HG03135 (cell line): ENCODE data around the gene S100Z.
"Not testable (repeated sequence)": the region's sequence is repeated elsewhere in the genome, so short reads cannot be mapped to it uniquely, and the experiment has no call there.

Experiments
- ATAC-seq: cut with Tn5 transposase; IDR thresholded peaks from one replicate; pipeline ENCODE4 v1.9.1; 2021; ENCODE audit warnings: mild to moderate bottlenecking, moderate library complexity; ENCODE audit not compliant: unreplicated experiment

Gene S100Z

DNA sequence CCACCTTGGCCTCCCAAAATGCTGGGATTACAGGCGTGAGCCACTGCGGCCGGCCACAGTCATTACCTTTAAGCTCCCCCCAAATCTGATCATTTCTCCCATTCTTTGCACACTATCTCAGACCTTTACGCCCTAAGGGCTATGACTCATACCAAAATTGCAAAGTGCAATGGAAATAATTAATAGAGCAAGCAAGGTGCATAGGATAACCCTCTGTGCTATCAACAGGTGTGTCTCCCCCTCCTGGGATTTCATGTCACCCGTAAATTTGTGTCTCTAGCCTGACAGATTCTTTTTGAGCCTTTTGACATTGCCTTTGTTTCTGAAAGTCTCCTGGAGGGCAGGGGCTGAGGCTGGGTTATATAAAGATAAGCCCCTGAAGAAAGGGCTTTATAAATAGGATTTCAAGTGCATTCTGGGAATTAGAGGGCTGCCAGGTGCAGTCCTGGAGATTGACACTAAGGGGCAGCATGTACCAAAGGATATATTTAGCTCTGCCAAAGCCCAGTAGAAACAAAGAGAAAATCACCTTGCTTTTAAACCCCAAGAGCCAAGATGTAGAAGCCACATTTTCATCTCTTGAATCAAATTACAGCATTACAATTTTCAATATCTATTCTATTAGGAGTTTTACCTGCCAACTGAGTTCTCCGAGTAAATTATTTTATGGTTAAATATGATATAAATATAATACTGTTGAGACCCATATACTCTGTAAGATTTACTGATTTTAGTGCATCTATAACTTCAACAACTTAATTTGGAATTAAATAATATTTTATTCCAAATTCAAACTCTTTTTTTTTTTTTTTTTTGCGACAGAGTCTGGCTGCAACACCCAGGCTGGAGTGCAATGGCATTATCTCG lies 18.2 kb downstream of the S100Z start:
- no peak for ATAC-seq

DNA sequence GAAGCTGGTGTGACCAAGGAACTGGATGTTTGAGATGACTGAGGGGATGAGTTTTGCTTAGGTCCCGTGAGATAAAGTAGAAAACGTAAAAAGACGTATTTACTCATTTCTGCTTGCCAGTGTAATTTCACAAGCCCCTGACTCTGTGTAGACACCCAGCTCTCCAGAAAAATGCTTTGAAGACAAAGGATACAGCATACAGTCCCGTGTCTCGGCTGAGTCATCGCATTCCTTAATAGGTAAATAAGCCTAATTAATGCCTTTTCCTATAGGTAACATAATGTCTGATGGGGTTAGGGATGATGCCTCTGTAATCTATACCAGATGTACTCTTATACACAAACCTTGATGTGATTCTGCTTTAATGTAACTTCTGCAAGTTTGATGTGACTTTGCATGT lies 20.2 kb downstream of the S100Z start:
- ATAC-seq: no peak

GRCh38 chr5:76874088-76874581 lies 24.3 kb downstream of the S100Z start:
- no peak for ATAC-seq

DNA sequence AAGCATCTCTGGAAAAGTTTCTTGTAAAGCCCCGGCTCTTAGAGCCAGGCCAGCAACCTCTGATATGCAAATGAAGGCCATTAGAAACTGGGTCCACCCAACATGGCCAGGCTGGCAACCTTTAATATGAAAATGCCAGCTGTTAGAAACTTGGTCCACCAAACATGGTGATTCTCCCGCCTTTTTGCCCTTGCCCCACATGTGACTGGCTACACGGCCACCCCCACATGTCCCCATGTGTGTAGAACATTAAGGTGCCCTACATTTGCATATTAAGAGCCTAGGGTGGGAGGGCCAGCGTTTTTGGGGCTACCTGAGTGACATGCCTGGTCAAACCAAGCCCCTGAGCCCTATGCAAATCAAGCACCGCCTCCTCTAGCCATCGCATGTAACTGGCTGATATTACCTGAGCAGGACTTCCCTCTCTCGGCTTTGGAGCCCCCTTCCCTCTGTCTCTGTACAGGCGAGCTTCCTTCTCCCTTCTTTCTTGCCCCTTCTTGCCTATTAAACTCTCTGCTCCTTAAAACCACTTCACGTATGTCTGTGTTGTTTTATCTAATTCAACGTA lies 39.0 kb downstream of the S100Z start:
- no peak for ATAC-seq

- no peak for ATAC-seq
Measured at GRCh38 chr5:76893294-76893693, 43.5 kb downstream of the S100Z start.

DNA sequence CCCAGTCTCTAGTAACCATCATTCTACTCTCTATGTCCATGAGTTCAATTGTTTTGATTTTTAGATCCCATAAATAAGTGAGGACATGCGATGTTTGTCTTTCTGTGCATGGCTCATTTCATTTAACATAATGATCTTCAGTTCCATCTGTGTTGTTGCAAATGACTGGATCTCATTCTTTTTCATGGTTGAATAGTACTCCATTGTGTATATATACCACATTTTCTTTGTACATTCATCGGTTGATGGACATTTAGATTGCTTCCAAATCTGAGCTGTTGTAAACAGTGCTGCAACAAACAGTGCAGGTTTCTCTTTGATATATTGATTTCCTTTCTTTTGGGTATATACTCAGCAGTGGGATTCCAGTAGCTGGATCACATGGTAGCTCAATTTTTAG lies 46.4 kb downstream of the S100Z start:
- ATAC-seq: no peak

DNA sequence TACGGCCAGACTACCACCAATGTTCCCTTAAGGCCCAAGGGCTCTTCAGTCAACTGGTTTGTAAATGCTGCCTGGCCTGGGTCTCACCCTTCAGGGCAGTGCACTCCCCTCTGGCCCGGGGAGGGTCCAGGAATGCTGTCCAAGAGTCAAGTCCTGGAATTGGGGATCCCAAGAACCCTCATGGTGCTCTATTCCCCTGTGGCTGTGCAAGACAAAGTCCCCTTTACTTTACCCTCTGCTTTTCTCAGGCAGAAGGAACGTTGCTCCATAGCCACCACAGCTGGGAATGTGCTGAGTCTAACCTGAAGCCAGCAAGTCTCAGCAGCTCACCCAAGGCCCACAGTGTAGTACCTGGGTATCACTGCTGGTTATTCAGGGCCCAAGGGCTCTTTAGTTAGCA lies 51.7 kb downstream of the S100Z start:
- ATAC-seq: no peak

GRCh38 chr5:76908166-76908565 lies 58.4 kb downstream of the S100Z start:
- no peak for ATAC-seq

- ATAC-seq: not testable (repeated sequence)
Measured at GRCh38 chr5:76910344-76910933, 60.6 kb downstream of the S100Z start.

DNA sequence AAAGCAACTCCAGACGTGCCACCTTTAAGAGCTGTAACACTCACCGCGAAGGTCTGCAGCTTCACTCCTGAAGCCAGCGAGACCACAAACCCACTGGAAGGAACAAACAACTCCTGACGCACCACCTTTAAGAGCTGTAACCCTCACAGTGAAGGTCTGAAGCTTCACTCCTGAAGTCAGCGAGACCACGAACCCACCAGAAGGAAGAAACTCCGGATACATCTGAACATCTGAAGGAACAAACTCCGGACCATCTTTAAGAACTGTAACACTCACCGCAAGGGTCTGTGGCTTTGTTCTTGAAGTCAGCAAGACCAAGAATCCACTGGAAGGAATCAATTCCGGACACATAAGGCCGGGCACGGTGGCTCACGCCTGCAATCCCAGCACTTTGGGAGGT lies 64.9 kb downstream of the S100Z start:
- not testable (repeated sequence) for ATAC-seq

DNA sequence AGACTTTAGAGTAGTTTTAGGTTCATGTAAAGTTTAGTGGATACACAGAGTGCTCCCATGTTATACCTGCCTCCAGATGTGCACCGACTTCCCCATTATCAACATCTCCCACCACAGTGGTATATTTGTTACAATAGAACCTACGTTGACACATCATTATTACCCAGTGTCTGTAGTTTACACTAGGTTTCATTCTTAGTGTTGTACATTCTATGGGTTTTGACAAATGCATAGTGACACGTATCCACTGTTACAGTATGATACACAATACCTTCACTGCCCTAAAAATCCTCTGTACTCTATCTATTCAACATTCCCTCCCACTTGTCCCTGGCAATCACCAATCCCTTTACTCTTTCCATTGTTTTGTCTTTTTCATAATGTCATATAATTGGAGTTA lies 68.7 kb downstream of the S100Z start:
- ATAC-seq: no peak

GRCh38 chr5:76920491-76920890 lies 70.7 kb downstream of the S100Z start:
- no peak for ATAC-seq

DNA sequence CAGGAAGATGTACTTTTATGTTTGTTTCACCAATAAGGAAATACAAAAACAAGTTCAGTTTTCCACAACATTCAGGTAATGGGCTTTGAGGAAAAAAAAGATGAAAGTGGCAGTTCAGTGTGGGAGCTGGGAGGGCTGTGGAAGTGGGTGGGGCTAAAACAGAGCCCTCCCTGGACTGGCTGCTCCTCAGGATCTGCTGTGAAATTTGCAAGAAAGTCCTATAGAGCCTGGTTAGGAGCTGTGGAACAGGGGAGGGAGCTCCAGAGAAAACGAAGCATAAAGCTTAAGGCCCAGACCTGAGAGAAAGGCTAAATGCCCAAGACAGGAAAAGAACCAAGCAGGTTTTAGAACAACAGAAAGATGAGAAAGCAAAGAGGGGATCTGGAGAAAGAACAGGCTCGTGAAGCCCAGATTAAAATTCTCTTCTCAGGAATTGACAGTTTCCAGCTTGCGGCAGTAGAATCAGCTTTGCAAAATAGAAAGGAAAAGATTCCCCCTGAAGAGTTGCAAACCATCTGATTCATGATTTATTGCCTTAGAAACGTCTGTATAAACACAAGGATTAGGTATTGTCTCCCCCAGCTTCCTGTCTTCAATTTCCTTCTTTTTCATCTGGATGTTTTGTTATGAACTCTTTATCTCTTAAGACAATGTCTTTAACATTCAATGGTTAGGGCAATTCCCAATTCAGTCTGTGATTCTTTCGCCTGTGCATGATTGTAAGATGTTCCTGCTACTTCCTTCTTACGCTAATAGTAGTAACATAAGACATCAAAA lies 76.7 kb downstream of the S100Z start:
- ATAC-seq: no peak

DNA sequence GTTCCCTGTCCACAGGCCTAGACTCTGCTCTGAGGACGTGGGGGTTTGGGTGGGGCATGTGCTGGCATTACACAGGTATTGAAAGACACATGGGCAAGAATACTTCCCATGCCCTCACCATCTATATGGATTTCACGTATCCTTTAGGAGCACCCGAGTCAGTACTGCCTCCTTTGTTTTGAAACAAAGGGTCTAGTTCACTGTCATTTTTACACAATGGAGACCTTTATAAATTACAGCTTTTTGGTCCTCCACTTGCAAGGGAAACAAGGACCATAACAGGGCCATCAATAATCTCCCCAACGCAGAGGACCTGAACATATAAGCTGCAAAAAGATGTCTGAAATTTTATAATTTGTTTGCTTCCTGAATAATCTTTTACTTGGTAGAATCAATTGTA lies 78.1 kb downstream of the S100Z start:
- ATAC-seq: no peak

DNA sequence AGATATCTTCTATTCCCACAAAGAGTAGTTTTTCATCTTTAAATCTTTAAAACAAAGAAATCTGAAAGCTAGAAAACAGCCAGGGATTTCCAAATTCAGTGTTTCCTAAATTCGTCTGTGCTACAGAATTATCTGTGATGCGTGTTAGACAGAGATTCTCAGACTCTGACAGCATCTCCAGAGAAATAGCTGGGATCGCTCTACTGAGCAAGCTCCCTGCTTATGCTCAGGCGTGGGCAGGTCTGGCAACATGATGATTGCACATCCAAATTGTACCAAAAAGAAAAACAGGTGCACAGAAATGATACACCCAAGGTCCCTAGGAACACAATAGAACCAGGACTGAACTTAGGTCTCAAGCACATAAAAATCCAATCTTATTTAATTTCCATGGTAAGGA lies 80.3 kb downstream of the S100Z start:
- ATAC-seq: no peak

- ATAC-seq: no peak
Measured at GRCh38 chr5:76938177-76938576, 88.4 kb downstream of the S100Z start.

GRCh38 chr5:76941000-76941399 lies 91.2 kb downstream of the S100Z start:
- no peak for ATAC-seq

GRCh38 chr5:76941442-76941841 lies 91.6 kb downstream of the S100Z start:
- ATAC-seq: no peak

DNA sequence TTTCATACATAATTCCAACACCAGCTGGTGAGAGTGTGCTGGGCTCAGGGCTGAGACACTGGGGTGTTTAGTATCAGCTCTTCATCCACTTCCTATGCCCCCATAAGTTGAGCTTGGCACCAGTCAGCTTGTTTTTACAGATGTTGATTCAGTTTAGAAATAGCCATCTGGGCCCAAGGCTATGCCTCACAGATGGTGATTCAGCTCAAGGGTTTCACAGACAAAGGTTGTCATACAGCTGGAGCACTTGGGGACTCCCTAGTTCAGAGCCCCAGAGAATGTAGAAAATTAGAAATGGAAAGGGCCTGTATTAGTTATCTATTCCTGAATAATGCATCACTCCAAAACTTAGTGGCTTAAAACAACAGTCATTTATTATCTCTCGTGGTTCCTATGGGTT lies 92.8 kb downstream of the S100Z start:
- ATAC-seq: no peak

DNA sequence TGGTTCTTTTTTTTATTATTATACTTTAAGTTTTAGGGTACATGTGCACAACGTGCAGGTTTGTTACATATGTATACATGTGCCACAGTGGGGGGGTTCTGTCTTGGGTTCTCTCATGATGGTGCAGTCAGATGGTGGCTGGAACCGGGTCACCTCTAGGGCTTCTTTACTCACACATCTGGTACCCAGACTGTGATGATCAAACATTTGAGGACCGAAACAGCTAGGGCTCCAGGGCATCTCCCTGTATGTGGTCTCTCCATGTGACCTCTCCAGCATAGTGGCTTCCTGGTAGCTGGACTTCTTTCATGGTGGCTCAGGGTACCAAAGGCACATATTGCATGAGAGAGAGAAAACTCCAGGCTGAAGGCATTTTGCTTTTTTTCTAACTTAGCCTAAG lies 93.2 kb downstream of the S100Z start:
- ATAC-seq: no peak

- no peak for ATAC-seq
Measured at GRCh38 chr5:76944638-76945037, 94.8 kb downstream of the S100Z start.
